Measurements from ENCODE around the gene ANKMY1. TPM values are rescaled to one million over a fixed set of nuclear protein-coding genes. Genes with fewer than 3 reads are reported as not detected.

The ANKMY1 gene
- total RNA-seq, 1 donor = 11.2 TPM

GRCh38 chr2:240593703-240594451 lies 36.1 kb upstream of the ANKMY1 start:
- peaks cover 30% of the 10 kb centered on the region for H4K20me1 ChIP-seq (ENCODE audit: insufficient read depth, low read length)
- peaks cover 47% of the 10 kb centered on the region for H3K79me2 ChIP-seq (ENCODE audit: insufficient read depth, low read length)
- H3K9me3 ChIP-seq (ENCODE audit: low read depth, low read length) = no peaks in the 10 kb centered on the region
- H3K4me3 ChIP-seq (ENCODE audit: insufficient read depth, low read length) = no peak overlapping the region
- no peak for TF ChIP-seq CTCF (IDR thresholded peaks at IDR 0.05; ENCODE audit: extremely low read depth, low read depth, low read length)
- no peaks in the 10 kb centered on the region for H3K27me3 ChIP-seq (ENCODE audit: insufficient read depth, low read length)
- H3K36me3 ChIP-seq (ENCODE audit: insufficient read depth, low read length) = peaks cover 6% of the 10 kb centered on the region
- DNase-seq (ENCODE audit: insufficient read length, low spot score, missing footprints) = peak; percentile 53
- H3K4me1 ChIP-seq (ENCODE audit: insufficient read depth, low read length) = peaks cover 6% of the 10 kb centered on the region
- H2AFZ ChIP-seq (ENCODE audit: low read length) = no peak overlapping the region
- H3K27ac ChIP-seq (ENCODE audit: low read depth, low read length) = no peak overlapping the region
- H3K4me2 ChIP-seq (ENCODE audit: insufficient read depth, low read length) = no peak overlapping the region

GRCh38 chr2:240593026-240593702 lies 35.4 kb upstream of the ANKMY1 start:
- Histone ChIP-seq H3K36me3 (ENCODE audit: insufficient read depth, low read length) (peaks cover 6% of the 10 kb centered on the region), H3K79me2 (ENCODE audit: insufficient read depth, low read length) (peaks cover 54% of the 10 kb centered on the region), H4K20me1 (ENCODE audit: insufficient read depth, low read length) (peaks cover 36% of the 10 kb centered on the region), H3K4me1 (ENCODE audit: insufficient read depth, low read length) (peaks cover 7% of the 10 kb centered on the region), H2AFZ (ENCODE audit: low read length) (no peak overlapping the region), H3K4me2 (ENCODE audit: insufficient read depth, low read length) (no peak overlapping the region), H3K27me3 (ENCODE audit: insufficient read depth, low read length) (no peaks in the 10 kb centered on the region), H3K4me3 (ENCODE audit: insufficient read depth, low read length) (no peak overlapping the region), H3K9me3 (ENCODE audit: low read depth, low read length) (no peaks in the 10 kb centered on the region), H3K27ac (ENCODE audit: low read depth, low read length) (no peak overlapping the region)
- peak; percentile 47 for DNase-seq (ENCODE audit: insufficient read length, low spot score, missing footprints)
- TF ChIP-seq CTCF (IDR thresholded peaks at IDR 0.05; ENCODE audit: extremely low read depth, low read depth, low read length) = no peak

GRCh38 chr2:240591784-240592183 lies 34.0 kb upstream of the ANKMY1 start:
- no peak for TF ChIP-seq CTCF (IDR thresholded peaks at IDR 0.05; ENCODE audit: extremely low read depth, low read depth, low read length)
- Histone ChIP-seq H3K36me3 (ENCODE audit: insufficient read depth, low read length) (peaks cover 6% of the 10 kb centered on the region), H3K4me2 (ENCODE audit: insufficient read depth, low read length) (no peak overlapping the region), H3K27ac (ENCODE audit: low read depth, low read length) (no peak overlapping the region), H3K4me1 (ENCODE audit: insufficient read depth, low read length) (peaks cover 18% of the 10 kb centered on the region), H3K79me2 (ENCODE audit: insufficient read depth, low read length) (peaks cover 68% of the 10 kb centered on the region), H3K9me3 (ENCODE audit: low read depth, low read length) (no peaks in the 10 kb centered on the region), H4K20me1 (ENCODE audit: insufficient read depth, low read length) (peaks cover 45% of the 10 kb centered on the region), H3K4me3 (ENCODE audit: insufficient read depth, low read length) (no peak overlapping the region), H2AFZ (ENCODE audit: low read length) (no peak overlapping the region), H3K27me3 (ENCODE audit: insufficient read depth, low read length) (no peaks in the 10 kb centered on the region)
- DNase-seq (ENCODE audit: insufficient read length, low spot score, missing footprints) = peak; percentile 74

GRCh38 chr2:240591226-240591625 lies 33.4 kb upstream of the ANKMY1 start:
- peak; percentile 91 for DNase-seq (ENCODE audit: insufficient read length, low spot score, missing footprints)
- Histone ChIP-seq H3K4me1 (ENCODE audit: insufficient read depth, low read length) (peaks cover 18% of the 10 kb centered on the region), H4K20me1 (ENCODE audit: insufficient read depth, low read length) (peaks cover 45% of the 10 kb centered on the region), H3K36me3 (ENCODE audit: insufficient read depth, low read length) (peaks cover 6% of the 10 kb centered on the region), H3K4me3 (ENCODE audit: insufficient read depth, low read length) (no peak overlapping the region), H3K4me2 (ENCODE audit: insufficient read depth, low read length) (no peak overlapping the region), H2AFZ (ENCODE audit: low read length) (no peak overlapping the region), H3K9me3 (ENCODE audit: low read depth, low read length) (no peaks in the 10 kb centered on the region), H3K27ac (ENCODE audit: low read depth, low read length) (no peak overlapping the region), H3K27me3 (ENCODE audit: insufficient read depth, low read length) (no peaks in the 10 kb centered on the region), H3K79me2 (ENCODE audit: insufficient read depth, low read length) (peaks cover 68% of the 10 kb centered on the region)
- TF ChIP-seq CTCF (IDR thresholded peaks at IDR 0.05; ENCODE audit: extremely low read depth, low read depth, low read length) = no peak
